Peyer's patch (tissue), 4 donors: ENCODE results near the gene FYTTD1. TPM values are rescaled to one million over a fixed set of nuclear protein-coding genes. Genes with fewer than 3 reads are reported as not detected.

Experiments
- DNase-seq, 3 donors: peaks; one replicate each; pipeline ENCODE4 v3.0.0-alpha.2; 2017 to 2019
- H3K27ac ChIP-seq, 4 donors: fragments of 200-600 bp; sonication (generic); one replicate each; pipeline ENCODE4 v1.5.1; 2016 to 2019
- H3K27me3 ChIP-seq, 2 donors: fragments of 200-600 bp; sonication (generic); one replicate each; pipeline ENCODE4 v1.5.1; 2019
- H3K36me3 ChIP-seq, 3 donors: fragments of 200-600 bp; sonication (generic); one replicate each; pipeline ENCODE4 v1.5.1; 2016 to 2019
- H3K4me1 ChIP-seq, 4 donors: fragments of 200-600 bp; sonication (generic); one replicate each; pipeline ENCODE4 v1.5.1; 2016 to 2019
- H3K4me3 ChIP-seq, 4 donors: fragments of 200-600 bp; sonication (generic); 1 replicate in 3 of 4; 2 replicates in 1 of 4; pipeline ENCODE4 v1.5.1; 2016 to 2019; ENCODE audit warnings: mild to moderate bottlenecking in 1 of 4
- H3K9me3 ChIP-seq, 4 donors: fragments of 200-600 bp; sonication (generic); one replicate each; pipeline ENCODE4 v1.5.1; 2016 to 2019; ENCODE audit warnings: mild to moderate bottlenecking in 1 of 4
- CTCF ChIP-seq, 6 experiments: fragments of 450-650 bp in 4 of 6; fragments of 200-600 bp in 2 of 6; sonication (generic) in 1 of 6; IDR thresholded peaks; one replicate each; pipeline ENCODE4 v1.5.1; 2017 to 2019; ENCODE audit warnings: antibody characterized with exemption in 6 of 6, mild to moderate bottlenecking in 3 of 6, moderate library complexity in 1 of 6
- POLR2A ChIP-seq, 2 donors: fragments of 450-650 bp; IDR thresholded peaks; one replicate each; pipeline ENCODE4 v1.5.1; 2017; ENCODE audit warnings: antibody characterized with exemption in 2 of 2, mild to moderate bottlenecking in 2 of 2, moderate library complexity in 2 of 2
- total RNA-seq, 4 donors: library from RNA; depleted of rRNA; stranded (reverse); fragments of >200 nt; gene quantifications; one replicate each; pipeline ENCODE4 v1.1.0, GENCODE V29; 2016

Gene FYTTD1
- total RNA-seq, 4 donors from 2014 or later: 15.4 to 62.7 (median 27.4) TPM

DNA sequence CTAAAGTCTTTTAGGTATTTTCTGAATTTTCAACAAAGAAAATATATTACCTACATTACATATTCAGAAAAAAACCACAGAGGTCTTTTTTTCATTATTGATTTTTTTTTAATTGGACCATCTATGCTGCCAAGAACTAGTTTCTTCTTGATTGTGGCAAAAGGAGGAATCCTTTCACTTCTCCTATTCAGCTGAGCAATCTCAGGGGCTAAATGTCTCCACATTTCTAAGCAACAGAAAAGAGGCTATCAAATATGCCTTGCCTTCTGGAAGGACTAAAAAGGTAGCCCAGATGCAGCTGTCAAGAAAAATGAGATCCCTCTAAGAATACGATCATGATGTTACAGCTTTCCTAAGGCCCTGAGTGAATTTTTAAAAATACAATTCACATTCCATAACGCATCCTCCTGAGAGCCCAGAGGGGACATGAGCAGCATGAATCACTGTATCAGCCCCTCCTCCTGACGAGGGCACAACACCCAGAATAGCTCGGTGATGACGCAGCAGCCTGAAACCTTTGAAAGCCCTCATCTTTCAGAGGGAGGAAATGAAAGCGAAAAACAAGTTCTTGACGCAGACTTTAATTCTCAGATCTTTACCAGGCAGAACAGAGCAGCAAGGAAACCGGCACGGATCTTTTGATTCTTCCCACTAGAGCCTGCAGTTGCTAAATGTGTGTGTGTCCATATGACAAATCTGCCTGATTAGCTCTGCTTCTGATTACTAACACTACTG, 37.5 kb upstream of the FYTTD1 start:
- Histone ChIP-seq H3K4me3 (peak overlapping the region in 3 of 4 donors; percentile 18 to 31 (median 30)), H3K27ac (peak overlapping the region; percentile 79 to 91 (median 80)), H3K4me1 (peaks cover 0 to 7% (median 2%) of the 10 kb centered on the region in 4 donors), H3K9me3 (no peaks in the 10 kb centered on the region), H3K27me3 (no peaks in the 10 kb centered on the region), H3K36me3 (no peaks in the 10 kb centered on the region)
- TF ChIP-seq CTCF (IDR thresholded peaks at IDR 0.05) (no peak), POLR2A (IDR thresholded peaks at IDR 0.05) (peak in 1 of 2 donors; percentile 38)
- DNase-seq: peak in 2 of 3 donors; percentile 93 to 96

- TF ChIP-seq POLR2A (IDR thresholded peaks at IDR 0.05) (no peak), CTCF (IDR thresholded peaks at IDR 0.05) (no peak)
- Histone ChIP-seq H3K27ac (peak overlapping the region; percentile 79 to 91 (median 80)), H3K27me3 (no peaks in the 10 kb centered on the region), H3K36me3 (no peaks in the 10 kb centered on the region), H3K4me3 (no peak overlapping the region), H3K4me1 (peaks cover 0 to 7% (median 2%) of the 10 kb centered on the region in 4 donors), H3K9me3 (no peaks in the 10 kb centered on the region)
- no peak for DNase-seq
These were observed 36.2 kb upstream of the FYTTD1 start for GRCh38 chr3:197713477-197713822.

GRCh38 chr3:197714251-197714650, 35.4 kb upstream of the FYTTD1 start:
- Histone ChIP-seq H3K4me1 (peaks cover 0 to 7% (median 2%) of the 10 kb centered on the region in 4 donors), H3K9me3 (no peaks in the 10 kb centered on the region), H3K36me3 (no peaks in the 10 kb centered on the region), H3K27me3 (no peaks in the 10 kb centered on the region), H3K27ac (peak overlapping the region in 1 of 4 donors; percentile 91), H3K4me3 (no peak overlapping the region)
- DNase-seq: no peak
- TF ChIP-seq CTCF (IDR thresholded peaks at IDR 0.05) (no peak), POLR2A (IDR thresholded peaks at IDR 0.05) (no peak)

GRCh38 chr3:197718891-197719290, 30.8 kb upstream of the FYTTD1 start:
- TF ChIP-seq CTCF (IDR thresholded peaks at IDR 0.05) (no peak), POLR2A (IDR thresholded peaks at IDR 0.05) (no peak)
- H3K36me3 ChIP-seq: no peaks in the 10 kb centered on the region
- no peak overlapping the region for H3K4me3 ChIP-seq
- H3K9me3 ChIP-seq: no peaks in the 10 kb centered on the region
- H3K4me1 ChIP-seq: no peaks in the 10 kb centered on the region
- no peak for DNase-seq
- no peak overlapping the region for H3K27ac ChIP-seq
- no peaks in the 10 kb centered on the region for H3K27me3 ChIP-seq

GRCh38 chr3:197720694-197721093, 29.0 kb upstream of the FYTTD1 start:
- no peaks in the 10 kb centered on the region for H3K27me3 ChIP-seq
- H3K36me3 ChIP-seq: no peaks in the 10 kb centered on the region
- no peak for DNase-seq
- TF ChIP-seq CTCF (IDR thresholded peaks at IDR 0.05): no peak
- no peak for TF ChIP-seq POLR2A (IDR thresholded peaks at IDR 0.05)
- no peak overlapping the region for H3K27ac ChIP-seq
- no peaks in the 10 kb centered on the region for H3K4me1 ChIP-seq
- H3K9me3 ChIP-seq: no peaks in the 10 kb centered on the region
- H3K4me3 ChIP-seq: no peak overlapping the region
